CD4-positive, alpha-beta T cell (primary cell): ENCODE results near the gene RAB27A. TPM values are rescaled to one million over a fixed set of nuclear protein-coding genes. Genes with fewer than 3 reads are reported as not detected.
A peak's percentile ranks its signal among the peaks of the same experiment; 100 is the strongest.

ENCODE experiments used
- ATAC-seq: fragments of 200-7000 bp; cut with Tn5 transposase; one replicate; pipeline ENCODE4 v1.10.0; 2022; ENCODE audit warnings: mild to moderate bottlenecking; ENCODE audit not compliant: poor library complexity
- CTCF ChIA-PET: fragments of 350-600 bp; sonication (Branson Sonifier 250); formaldehyde crosslinking; loops from one replicate; lab custom pipeline; 2021; ENCODE audit warnings: antibody characterized with exemption, inconsistent platforms; lab: Charles Lee
- POLR2A ChIA-PET: fragments of 350-600 bp; sonication (Branson Sonifier 250); formaldehyde crosslinking; loops from one replicate; lab custom pipeline; 2021; ENCODE audit warnings: antibody characterized with exemption, inconsistent platforms; lab: Charles Lee
- DNase-seq, 14 experiments: peaks; one replicate each; pipeline ENCODE4 v3.0.0-alpha.2; 2013 to 2020; ENCODE audit warnings: mixed read lengths in 2 of 14
- H3K27ac ChIP-seq, 2 donors: one replicate each; pipeline versions ENCODE4 v1.5.1 to v1.7.0; 2013; ENCODE audit warnings: low read length in 2 of 2, low read depth in 1 of 2, mild to moderate bottlenecking in 1 of 2
- H3K27me3 ChIP-seq, 2 experiments: 1 replicate in 1 of 2; 2 replicates in 1 of 2; pipeline versions ENCODE4 v1.6.1 to v1.7.0; 2013; ENCODE audit warnings: low read length in 2 of 2, control low read depth in 1 of 2, mild to moderate bottlenecking in 1 of 2, moderate library complexity in 1 of 2; ENCODE audit not compliant: insufficient read depth in 2 of 2, control insufficient read depth in 1 of 2
- H3K36me3 ChIP-seq: one replicate; pipeline ENCODE4 v1.6.1; 2013; ENCODE audit warnings: low read length, control low read depth; ENCODE audit not compliant: insufficient read depth
- H3K4me1 ChIP-seq: one replicate; pipeline ENCODE4 v1.6.1; 2013; ENCODE audit warnings: low read length, control low read depth; ENCODE audit not compliant: insufficient read depth
- H3K4me3 ChIP-seq: one replicate; pipeline ENCODE4 v1.5.1; 2013; ENCODE audit warnings: mild to moderate bottlenecking, low read length, moderate library complexity
- H3K9me3 ChIP-seq, 2 experiments: 1 replicate in 1 of 2; 2 replicates in 1 of 2; pipeline versions ENCODE4 v1.6.1 to v1.7.0; 2013; ENCODE audit warnings: low read length in 2 of 2, mild to moderate bottlenecking in 2 of 2, control low read depth in 1 of 2, moderate library complexity in 1 of 2; ENCODE audit not compliant: control insufficient read depth in 1 of 2, insufficient read depth in 1 of 2
- H3K27ac Mint-ChIP-seq: one replicate; pipeline ENCODE4 v1.8.0; 2020; ENCODE audit warnings: mixed read lengths
- H3K27me3 Mint-ChIP-seq: one replicate; pipeline ENCODE4 v1.8.0; 2021; ENCODE audit warnings: mixed read lengths
- H3K36me3 Mint-ChIP-seq: one replicate; pipeline ENCODE4 v1.8.0; 2021; ENCODE audit warnings: low read depth, mixed read lengths
- H3K4me1 Mint-ChIP-seq: one replicate; pipeline ENCODE4 v1.8.0; 2021; ENCODE audit warnings: low read depth, mixed read lengths
- H3K4me3 Mint-ChIP-seq: one replicate; pipeline ENCODE4 v1.8.0; 2020; ENCODE audit warnings: mild to moderate bottlenecking, mixed read lengths
- H3K9me3 Mint-ChIP-seq: one replicate; pipeline ENCODE4 v1.8.0; 2020; ENCODE audit warnings: mixed read lengths
- intact Hi-C, 2 experiments: fragments of 100-400 bp; cut with DNase I in 1 of 2; cut with micrococcal nuclease in 1 of 2; formaldehyde crosslinking; loops; one replicate each; pipeline versions ENCODE4 v1.15.1 to v1.9.0; 2023 to 2025; cut with DNase I, micrococcal nuclease
- total RNA-seq, 174 experiments: library from RNA in 2 of 174; stranded (reverse) in 2 of 174; gene quantifications; one replicate each; pipeline ENCODE4 v1.2.3 and lab custom pipeline; 2021 to 2026
- TF ChIP-seq, protein P1 (sequence below): fragments of 200-600 bp; IDR thresholded peaks from one replicate; pipeline ENCODE4 v1.8.0; 2022; ENCODE audit warnings: antibody characterized with exemption, mild to moderate bottlenecking

RAB27A gene
- total RNA-seq, 2 experiments from 2014 or later, result 9.0 TPM

DNA sequence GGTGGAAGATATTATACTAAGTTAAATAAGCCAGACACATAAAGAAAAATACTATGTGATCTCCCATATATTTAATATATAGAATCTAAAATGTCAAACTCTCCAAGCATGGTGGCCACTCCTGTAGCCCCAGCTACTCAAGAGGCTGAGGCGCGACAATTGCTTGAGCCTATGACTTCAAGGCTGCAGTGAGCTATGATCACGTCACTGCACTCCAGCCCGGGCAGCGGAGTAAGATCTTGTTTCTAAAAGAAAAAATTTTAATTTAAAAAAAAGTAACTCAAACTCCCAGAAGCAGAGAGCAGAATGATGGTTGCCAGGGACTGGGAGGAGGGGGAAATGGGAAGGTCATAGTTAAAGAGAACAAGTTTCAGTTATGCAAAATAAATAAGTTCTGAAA lies 13.3 kb downstream of the RAB27A start:
- Histone ChIP-seq H3K4me3 (no peak overlapping the region), H3K27ac (no peak overlapping the region), H3K4me1 (peaks cover 42% of the 10 kb centered on the region), H3K9me3 (no peaks in the 10 kb centered on the region), H3K27me3 (no peaks in the 10 kb centered on the region), H3K36me3 (no peaks in the 10 kb centered on the region)
- H3K4me1 Mint-ChIP-seq, result peaks cover 73% of the 10 kb centered on the region
- ChIA-PET POLR2A (interaction anchor here (2.0 to 4.4 kb wide), 4 partner anchors 9 to 80 kb away, joined by 7 to 37 read pairs (median 10); partner anchors contain the start of gene RSL24D1), CTCF (interaction anchor here (1.0 to 2.0 kb wide), 2 partner anchors 8 to 59 kb away, joined by 3 to 5 read pairs; no protein-coding TSS in a partner anchor)
- no peaks in the 10 kb centered on the region for H3K36me3 Mint-ChIP-seq
- peak overlapping the region; percentile 94 for H3K27ac Mint-ChIP-seq
- no peaks in the 10 kb centered on the region for H3K27me3 Mint-ChIP-seq
- ATAC-seq (no peak), DNase-seq (no peak)
- H3K4me3 Mint-ChIP-seq, result no peak overlapping the region
- intact Hi-C loops, result no loop called here
- TF ChIP-seq, protein P1, sequence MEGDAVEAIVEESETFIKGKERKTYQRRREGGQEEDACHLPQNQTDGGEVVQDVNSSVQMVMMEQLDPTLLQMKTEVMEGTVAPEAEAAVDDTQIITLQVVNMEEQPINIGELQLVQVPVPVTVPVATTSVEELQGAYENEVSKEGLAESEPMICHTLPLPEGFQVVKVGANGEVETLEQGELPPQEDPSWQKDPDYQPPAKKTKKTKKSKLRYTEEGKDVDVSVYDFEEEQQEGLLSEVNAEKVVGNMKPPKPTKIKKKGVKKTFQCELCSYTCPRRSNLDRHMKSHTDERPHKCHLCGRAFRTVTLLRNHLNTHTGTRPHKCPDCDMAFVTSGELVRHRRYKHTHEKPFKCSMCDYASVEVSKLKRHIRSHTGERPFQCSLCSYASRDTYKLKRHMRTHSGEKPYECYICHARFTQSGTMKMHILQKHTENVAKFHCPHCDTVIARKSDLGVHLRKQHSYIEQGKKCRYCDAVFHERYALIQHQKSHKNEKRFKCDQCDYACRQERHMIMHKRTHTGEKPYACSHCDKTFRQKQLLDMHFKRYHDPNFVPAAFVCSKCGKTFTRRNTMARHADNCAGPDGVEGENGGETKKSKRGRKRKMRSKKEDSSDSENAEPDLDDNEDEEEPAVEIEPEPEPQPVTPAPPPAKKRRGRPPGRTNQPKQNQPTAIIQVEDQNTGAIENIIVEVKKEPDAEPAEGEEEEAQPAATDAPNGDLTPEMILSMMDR, result no peak
- H3K9me3 Mint-ChIP-seq, result no peaks in the 10 kb centered on the region

DNA sequence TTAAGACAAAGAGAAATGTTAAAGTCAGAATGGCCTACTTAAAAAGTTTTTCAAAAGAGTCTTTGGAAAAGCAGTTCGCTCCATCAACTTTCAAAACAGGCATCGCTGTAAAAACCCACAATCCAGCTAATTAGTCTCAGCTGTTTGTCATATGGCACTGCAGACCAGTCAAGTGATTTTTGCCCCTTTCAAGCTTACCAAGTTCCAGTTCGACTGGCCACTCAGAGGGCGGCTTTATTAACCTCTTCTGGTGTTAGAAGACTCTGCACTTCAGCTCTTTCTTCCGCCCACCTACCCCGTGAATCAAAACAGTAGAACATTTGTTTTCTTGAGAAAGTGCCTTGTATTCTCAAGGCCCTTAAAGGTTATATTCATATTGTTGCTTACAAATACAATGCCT lies 19.3 kb downstream of the RAB27A start:
- Histone ChIP-seq H3K36me3 (peaks cover 4% of the 10 kb centered on the region), H3K27me3 (no peaks in the 10 kb centered on the region), H3K27ac (no peak overlapping the region), H3K4me1 (peaks cover 48% of the 10 kb centered on the region), H3K9me3 (no peaks in the 10 kb centered on the region), H3K4me3 (no peak overlapping the region)
- no peaks in the 10 kb centered on the region for H3K9me3 Mint-ChIP-seq
- ChIA-PET CTCF (interaction anchor here (0.6 to 1.0 kb wide), 3 partner anchors 17 to 22 kb away, joined by 3 read pairs; no protein-coding TSS in a partner anchor), POLR2A (interaction anchor here (1.0 to 1.4 kb wide), 2 partner anchors 12 to 73 kb away, joined by 3 read pairs; no protein-coding TSS in a partner anchor)
- peaks cover 73% of the 10 kb centered on the region for H3K4me1 Mint-ChIP-seq
- intact Hi-C loops, result no loop called here
- H3K27ac Mint-ChIP-seq, result peak overlapping the region; percentile 1
- ATAC-seq (no peak), DNase-seq (no peak)
- H3K27me3 Mint-ChIP-seq, result no peaks in the 10 kb centered on the region
- peaks cover 14% of the 10 kb centered on the region for H3K36me3 Mint-ChIP-seq
- TF ChIP-seq, protein P1, result no peak
- H3K4me3 Mint-ChIP-seq, result no peak overlapping the region

DNA sequence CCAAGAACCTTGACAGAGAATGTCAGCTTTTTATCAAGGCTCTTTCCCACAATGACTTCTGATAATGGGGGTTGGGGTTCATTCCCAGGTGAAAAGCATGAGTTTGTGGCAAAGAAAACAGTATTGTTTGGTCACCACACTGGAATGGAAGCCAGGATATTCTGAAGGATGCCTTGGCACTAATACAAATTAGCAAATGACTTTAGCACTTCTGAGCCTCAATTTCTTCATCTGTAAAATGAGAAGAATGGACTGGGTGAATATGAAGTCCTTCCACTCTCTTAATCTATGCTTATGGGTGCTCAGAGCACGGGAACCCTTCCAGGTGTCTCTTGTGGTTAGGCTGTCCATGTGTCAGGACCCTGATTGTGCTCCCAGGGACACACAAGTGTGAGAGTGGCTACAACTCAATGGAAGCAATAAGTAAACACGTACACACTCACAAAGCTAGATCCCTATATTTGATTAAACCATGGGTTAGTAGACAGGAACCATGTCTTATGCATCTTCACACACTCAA lies 21.4 kb downstream of the RAB27A start:
- Mint-ChIP-seq H3K36me3 (peaks cover 21% of the 10 kb centered on the region), H3K27me3 (no peaks in the 10 kb centered on the region), H3K9me3 (no peaks in the 10 kb centered on the region), H3K4me1 (peaks cover 63% of the 10 kb centered on the region), H3K27ac (peak overlapping the region; percentile 89), H3K4me3 (peak overlapping the region; percentile 70)
- no peaks in the 10 kb centered on the region for H3K27me3 ChIP-seq
- no peak for DNase-seq
- peak overlapping the region; percentile 52 to 82 for H3K27ac ChIP-seq
- ATAC-seq, result no peak
- TF ChIP-seq, protein P1, result no peak
- H3K4me3 ChIP-seq, result peak overlapping the region; percentile 45
- ChIA-PET POLR2A (interaction anchor here (1.2 to 2.5 kb wide), 11 partner anchors 9 to 140 kb away, joined by 3 to 37 read pairs (median 10); partner anchors contain the start of genes CCPG1, PIERCE2, PIGB and PIGBOS1), CTCF (interaction anchor here (0.9 to 2.0 kb wide), 4 partner anchors 9 to 167 kb away, joined by 3 to 5 read pairs (median 4); no protein-coding TSS in a partner anchor)
- intact Hi-C loops, result loop anchor here in 1 of 2 experiments (2.0 kb wide), 1 partner anchor 21 kb away; the partner anchor contains the start of gene RAB27A
- peaks cover 4% of the 10 kb centered on the region for H3K36me3 ChIP-seq
- H3K4me1 ChIP-seq, result peaks cover 42% of the 10 kb centered on the region
- no peaks in the 10 kb centered on the region for H3K9me3 ChIP-seq
